ENCODE results near the gene C1orf116.

- TF ChIP-seq CTCF (conservative IDR thresholded peaks at IDR 0.05; ENCODE audit: low read length) (no peak), EZH2phosphoT487 (IDR thresholded peaks at IDR 0.05; ENCODE audit: borderline replicate concordance) (no peak)
Observed at GRCh38 chr1:207056673-207057072, 24.1 kb upstream of the C1orf116 start.
